NCI-H2196 (cell line): Measurements from ENCODE around the gene FGF21.
A peak's percentile ranks its signal among the peaks of the same experiment; 100 is the strongest.
"Not testable (repeated sequence)": the region's sequence is repeated elsewhere in the genome, so short reads cannot be mapped to it uniquely, and the experiment has no call there.

Experiments
- DNase-seq: peaks from one replicate; lab custom pipeline; 2025; ENCODE audit not compliant: unreplicated experiment; lab: John Stamatoyannopoulos, UW

The FGF21 gene, protein sequence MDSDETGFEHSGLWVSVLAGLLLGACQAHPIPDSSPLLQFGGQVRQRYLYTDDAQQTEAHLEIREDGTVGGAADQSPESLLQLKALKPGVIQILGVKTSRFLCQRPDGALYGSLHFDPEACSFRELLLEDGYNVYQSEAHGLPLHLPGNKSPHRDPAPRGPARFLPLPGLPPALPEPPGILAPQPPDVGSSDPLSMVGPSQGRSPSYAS

DNA sequence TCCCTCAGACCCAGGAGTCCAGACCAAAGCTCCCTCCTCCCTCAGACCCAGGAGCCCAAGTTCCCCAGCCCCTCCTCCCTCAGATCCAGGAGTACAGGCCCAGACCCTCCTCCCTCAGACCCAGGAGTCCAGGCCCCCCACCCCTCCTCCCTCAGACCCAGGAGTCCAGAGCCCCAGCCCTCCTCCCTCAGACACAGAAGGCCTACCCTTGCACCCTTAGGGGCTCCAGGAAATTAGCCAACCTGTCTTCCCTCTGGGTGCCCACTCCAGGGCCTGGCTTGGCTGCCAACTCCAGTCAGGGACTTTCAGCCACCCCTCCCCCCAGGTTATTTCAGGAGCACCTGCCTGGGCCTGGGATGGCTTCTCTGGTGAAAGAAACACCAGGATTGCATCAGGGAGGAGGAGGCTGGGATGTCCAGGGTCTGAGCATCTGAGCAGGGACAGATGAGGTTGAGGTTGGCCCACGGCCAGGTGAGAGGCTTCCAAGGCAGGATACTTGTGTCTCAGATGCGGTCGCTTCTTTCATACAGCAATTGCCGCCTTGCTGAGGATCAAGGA, at the start of gene FGF21:
Gene FGF21, plus strand, starts transcription at position 441 of the 558 bp plus-strand sequence. CDS start 713 bp downstream, outside the sequence.
- DNase-seq = peak; percentile 61

DNA sequence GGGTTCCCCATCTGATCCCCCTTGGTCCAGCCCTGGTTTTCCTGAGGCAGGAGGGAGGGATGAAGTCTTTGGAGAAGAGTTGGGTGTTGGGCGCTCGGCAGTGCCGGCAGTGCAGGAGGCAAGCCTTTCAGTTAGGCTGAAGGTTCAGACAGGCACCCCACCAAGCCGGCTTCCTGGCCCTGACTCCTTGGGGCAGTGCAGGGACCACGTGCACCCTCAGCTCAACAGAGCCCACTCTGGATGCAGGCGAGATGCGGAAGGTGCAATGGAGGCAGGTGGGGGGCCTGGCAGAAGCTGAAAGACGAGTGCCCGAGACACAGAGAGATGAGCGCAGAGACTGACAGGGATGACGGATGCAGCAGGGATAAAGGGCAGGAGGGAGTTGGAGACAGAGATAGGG, 46.9 kb upstream of the FGF21 start:
- DNase-seq = no peak

DNA sequence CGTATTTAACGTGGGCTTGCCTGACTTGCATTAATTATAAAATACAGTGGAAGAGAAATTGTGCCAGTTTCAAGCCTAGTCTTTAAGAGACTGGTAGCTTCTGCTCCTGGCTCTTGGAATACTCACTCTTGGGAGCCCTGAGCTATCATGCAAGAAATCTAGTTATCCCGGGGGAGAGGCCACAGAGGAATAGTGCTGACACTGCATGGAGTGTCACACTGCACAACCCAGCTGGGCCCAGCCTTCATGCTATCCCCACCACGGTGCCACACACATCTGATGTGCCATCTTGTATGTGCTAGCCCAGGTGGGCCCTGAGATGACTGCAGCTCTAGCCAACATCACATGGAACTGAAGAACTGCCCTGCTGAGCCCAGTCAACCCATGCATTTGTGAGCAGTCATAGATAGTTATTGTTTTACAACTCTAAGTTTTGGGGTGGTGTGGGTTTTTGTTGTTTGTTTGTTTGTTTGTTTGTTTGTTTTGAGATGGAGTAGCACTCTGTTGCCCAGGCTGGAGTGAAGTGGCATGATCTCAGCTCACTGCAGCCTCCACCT, 44.1 kb upstream of the FGF21 start:
- no peak for DNase-seq

DNA sequence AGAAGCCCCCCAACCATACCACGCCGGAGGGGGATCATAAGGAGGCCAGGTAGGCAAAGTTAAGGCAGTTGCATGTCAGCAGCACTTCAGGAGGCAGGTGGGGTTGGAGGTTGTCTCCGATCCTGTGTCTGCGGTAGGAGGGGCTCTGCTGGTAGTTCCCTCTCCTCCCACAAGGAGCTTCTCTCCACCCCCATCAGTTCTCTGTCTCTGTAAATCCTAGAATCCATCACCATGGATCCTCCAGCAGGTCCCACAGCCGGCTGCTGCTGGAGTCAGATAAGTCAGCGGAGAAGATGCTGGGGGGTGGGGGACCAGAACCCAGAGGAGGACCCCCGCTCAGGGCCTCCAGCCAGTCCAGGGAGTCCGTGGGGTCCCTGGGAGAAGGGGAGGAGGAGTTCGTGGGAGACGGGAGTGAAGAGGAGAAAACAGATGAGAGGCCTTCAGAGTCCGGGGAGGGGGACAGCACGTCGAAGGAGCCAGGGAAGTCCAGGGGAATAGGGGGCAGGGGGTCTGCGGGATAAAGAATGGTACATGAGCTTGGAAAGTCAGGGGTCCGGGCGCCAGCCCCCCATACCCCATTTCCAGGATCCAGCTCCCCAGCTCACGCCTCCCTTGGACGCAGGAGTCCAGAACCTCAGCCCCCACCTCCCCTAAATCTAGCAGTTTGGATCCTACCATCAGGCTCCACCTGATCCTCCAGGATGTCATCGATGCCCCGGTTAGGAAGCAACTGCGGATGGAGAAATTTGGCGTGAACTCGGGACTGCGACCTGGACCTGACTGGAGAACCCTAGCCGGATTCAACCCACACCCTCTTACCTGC, 42.1 kb upstream of the FGF21 start:
- peak; percentile 19 for DNase-seq

DNA sequence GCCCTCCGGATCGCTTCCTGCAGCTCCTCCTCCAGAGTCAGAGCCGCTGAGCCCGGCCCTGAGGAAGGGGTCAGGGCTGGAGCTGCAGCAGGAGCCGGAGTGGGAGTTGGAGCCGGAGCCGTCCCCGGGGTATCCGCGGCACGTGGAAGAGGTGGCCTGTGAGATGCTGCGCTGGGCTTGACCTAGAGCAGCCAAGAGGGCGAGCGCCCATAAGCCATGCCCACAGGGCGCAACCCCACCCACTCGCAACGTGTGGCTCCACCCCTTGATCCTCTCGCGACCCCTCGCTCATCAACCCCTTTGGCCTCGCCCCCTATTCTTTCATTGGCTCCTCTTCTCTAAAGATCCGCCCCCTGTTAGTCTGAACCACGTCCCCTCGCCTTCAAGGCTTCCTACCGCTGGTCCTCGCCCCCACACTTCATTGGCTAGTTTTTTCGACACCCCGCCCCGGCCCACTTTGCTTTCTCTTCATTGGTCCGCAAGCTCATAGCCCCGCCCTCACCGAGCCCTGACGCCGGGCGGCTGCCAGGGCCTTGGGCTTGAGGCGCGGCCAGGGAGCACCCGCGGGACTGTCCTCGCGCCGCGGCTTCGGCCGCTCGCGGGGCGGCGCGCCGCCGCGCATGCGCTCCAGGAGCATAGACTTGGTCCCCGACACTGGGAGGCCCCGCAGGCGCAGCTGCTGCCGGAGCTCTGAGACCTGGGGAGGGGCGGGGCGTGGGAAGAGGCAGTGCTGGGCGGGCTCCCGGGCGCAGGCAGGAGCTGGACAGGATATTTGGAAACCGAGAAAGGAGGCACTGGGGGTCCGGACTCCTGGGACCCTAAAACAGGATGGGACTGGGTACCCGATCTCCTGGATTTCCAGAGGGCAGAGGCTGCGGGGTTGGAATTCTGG, 41.2 kb upstream of the FGF21 start:
- DNase-seq = peak; percentile 99

DNA sequence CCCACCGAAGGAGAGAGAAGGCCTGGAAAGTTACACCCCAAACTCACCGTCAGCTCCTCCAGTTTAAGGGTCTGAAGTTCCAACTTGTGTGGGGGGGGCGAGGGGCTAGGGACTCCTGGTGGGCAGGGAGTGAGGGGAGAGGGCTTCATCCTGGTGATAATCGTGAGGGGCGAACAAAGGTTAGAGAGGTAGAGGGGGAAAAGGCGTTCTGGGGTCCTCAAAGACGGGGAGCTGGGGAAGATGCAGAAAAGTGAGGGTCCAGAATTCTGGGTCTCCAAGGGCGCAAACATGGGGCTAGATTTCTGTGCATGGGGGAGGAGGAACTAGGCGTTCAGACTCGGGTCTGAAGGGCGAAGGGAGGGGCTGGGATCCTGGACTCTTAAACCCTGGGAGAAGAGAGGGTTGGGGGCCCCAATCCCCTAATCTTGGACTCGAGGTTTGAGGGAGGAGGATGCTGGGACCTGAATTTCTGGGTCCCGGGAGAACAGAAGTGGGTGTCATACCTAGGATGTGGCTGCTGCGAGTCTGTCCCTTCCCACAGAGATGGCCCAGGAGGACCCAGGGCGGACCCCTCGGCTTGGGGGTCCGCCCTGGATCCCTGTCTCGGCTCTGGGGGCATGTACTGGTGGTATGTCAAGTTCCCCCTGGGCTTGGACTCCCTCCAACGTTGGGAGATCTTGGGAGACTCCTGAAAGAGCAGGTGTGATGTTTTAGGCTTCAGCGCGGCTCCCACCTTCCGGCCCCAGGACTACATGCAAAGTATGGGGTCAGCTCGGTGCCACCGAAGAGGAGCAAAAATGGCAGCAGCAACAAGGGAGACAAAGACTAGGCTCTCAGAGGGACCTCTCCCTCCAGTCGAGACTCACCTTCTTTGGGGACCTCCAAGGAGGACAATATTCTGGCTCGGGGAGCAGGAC, 40.3 kb upstream of the FGF21 start:
- no peak for DNase-seq

DNA sequence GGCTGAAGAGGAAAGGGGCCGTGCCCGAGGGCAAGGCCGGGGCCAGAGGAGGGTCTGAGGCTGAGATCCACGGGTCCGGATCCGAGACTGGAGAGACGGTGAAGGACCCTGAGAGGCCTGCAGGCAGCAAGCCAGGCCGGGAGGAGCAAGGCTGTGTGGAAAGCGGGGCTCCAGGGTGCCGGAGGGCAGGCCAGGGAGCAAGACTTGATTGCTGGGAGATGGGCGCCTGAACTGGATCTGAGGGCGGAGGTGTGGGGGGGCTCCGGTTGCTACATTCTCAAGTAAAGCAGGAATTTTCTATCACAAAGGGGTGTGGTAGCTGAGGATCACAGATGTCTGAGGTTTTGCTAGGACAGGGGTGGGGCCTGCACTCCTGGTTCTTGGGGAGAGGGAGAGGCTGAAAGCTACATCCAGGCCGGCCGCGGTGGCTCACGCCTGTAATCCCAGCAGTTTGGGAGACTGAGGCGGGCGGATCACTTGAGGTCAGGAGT, 39.6 kb upstream of the FGF21 start:
- DNase-seq = no peak

DNA sequence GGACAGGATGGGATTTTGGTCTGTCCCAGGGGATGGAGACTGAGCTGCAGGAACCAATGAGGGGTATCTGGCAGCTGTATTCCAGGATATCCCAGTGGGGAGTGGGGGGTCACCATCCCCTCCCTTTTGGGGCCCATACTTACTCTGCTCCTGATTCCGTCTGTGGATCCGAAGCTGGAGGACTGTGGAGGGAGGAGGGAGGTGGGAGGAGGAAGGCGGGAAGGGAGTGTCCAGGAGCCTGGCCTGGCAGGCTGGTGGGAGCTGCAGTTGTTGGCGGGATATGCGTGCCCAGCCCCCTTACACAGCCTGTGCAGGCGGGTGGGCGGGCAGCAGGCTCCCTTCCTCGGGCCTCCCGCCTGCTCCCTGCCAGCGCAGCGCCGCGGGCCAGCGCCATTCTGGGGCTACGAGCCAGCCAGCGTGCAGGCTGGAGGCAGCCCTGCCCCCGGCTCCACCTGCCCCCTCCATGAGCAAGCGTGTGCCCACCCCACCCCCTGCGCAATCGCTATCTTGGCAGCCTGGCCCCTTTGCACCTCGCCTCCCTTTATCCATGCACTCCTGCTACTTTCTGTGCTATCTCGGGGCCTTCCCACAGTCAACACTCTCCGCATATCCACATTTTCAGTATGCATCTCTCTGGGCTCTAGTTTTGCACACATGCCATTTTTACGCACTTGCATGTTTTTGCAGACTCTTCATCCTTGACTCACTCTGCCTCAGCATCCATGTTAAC, 38.6 kb upstream of the FGF21 start:
- DNase-seq = peak; percentile 44

DNA sequence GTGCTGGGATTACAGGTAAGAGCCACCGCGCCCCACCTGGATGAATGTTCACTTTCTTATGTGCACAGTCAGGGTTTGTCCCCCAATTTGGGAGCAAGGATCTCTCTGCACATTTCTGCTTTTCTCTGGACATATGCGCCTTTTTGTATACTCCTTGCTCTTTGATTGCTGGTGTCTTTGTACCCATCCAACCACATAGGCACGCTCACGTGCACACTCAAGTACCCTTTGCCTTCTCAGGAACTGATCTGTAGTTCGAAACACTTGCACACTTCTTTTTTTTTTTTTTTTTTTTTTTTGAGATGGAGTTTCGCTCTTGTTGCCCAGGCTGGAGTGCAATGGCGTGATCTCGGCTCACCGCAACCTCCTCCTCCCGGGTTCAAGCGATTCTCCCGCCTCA, 37.2 kb upstream of the FGF21 start:
- DNase-seq = not testable (repeated sequence)

DNA sequence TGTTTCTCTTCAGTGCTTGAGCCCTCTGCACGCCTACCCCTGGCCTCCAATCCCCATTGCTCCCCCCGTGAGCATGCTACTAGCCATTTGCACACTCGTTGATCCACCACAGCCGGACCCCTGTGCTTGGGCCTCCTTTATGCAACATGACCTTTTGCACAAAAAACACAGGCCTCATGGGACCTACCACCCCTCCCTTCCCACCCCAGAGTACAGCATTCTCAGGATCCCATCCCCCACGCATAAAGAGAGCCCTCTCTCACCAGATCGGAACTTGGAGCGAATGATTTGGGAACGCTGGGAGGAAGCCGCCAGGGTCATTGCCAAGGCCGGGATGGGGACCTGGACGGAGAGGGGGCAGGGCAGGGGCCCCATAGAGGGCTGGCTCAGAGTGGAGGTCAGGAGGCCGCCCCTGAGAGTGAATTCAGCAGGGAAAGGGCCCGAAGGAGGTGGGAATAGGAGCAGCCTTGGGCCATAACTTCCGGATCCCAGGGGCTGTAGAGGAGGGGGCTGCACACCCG, 36.6 kb upstream of the FGF21 start:
- no peak for DNase-seq

DNA sequence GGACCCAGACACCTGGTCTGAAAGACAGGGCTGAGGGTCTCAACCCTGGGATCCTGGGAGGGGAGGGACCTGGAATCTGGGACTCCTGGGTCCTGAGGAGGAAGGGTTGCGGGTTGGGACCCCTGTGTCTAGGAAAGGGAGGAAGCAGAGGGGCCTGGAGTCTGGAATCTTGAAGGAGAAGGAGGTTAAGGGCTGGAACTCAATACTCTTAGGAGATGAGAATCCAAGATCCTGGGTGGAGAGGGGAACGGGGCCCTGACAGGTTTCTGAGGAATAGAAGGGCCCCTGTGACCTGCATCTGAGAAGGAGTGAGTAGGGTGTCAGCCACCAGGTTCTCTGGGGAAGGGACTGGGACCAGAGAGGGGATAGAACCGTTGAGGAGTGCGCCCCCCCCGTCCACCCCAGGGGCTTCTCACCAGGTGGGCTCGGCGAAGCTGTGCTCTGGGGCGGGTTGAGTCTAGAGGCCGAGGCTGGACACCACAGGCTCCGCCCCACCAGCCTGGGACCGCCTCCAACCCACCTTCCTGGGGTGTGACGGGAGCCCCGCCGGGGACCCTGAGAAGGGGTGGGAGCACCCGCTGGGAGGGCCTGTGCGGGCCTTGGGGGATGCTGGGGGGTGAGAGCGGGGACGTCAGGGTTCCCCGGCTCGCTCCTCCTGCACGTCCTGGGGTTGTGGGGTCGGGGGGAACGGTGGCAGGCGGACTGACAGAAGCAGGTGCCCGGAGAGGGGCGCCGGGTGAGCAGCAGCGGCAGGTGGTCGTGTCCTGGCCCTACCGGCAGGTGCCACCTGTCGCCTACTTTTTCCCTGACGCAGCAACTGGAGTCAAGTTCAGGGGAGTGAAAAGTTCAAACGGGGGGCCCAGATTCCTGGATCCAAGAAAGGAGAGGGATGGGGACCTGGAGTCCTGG, 35.8 kb upstream of the FGF21 start, which contains the start of gene MAMSTR:
Gene MAMSTR, minus strand, starts transcription at position 463 of the 909 bp plus-strand sequence. CDS start 694 bp downstream, outside the sequence.
- no peak for DNase-seq

DNA sequence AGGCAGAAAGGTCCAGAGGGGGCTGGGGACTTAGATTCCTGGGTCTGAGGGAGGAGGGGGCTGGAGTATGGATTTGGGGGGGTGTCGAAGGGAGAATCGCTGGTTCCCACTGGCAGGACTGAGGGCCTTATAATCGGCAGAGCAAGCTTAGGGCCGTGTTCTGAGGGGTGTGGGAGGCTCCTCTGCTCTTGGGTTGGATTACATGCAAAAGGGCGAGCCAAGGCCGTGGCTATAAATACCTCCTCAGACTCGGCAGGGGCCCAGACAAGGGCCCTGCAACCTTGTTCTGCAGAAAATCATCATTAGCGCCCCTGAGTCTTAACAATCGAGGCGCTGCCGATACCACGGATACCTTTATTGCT, 35.1 kb upstream of the FGF21 start:
- no peak for DNase-seq

DNA sequence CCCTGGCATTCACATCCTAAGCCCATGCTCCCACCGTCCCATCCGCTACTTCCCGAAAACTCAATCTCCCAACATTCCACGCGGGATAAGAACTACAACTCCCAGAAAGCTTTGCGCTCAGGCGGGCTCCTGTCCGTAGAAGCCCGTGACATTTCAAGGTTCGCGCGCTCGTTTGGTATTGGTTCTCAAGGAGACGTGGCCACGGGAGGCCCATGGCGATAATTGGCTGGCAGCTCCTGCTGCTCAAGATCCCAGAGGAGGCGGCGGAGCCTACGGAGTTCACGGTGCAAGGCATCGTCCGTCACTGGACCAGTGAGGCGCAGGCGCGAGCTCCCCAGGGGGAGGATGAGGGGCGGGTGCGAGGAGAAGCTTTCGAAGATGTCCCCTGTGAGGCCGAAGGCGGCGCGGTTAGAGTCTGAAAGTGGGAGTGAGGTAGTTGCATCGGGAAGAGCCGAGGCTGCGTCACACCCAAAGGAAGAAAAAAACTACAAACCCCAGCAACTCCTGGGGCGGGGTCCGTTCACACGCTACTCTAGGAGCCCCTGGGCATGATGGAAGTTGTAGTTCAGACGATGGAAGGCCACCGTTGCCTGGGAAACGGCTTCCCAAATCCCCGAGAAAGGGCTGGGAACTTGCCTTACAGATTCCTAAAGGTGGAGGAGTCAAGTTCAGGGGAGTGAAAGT, 34.6 kb upstream of the FGF21 start:
- peak; percentile 98 for DNase-seq

DNA sequence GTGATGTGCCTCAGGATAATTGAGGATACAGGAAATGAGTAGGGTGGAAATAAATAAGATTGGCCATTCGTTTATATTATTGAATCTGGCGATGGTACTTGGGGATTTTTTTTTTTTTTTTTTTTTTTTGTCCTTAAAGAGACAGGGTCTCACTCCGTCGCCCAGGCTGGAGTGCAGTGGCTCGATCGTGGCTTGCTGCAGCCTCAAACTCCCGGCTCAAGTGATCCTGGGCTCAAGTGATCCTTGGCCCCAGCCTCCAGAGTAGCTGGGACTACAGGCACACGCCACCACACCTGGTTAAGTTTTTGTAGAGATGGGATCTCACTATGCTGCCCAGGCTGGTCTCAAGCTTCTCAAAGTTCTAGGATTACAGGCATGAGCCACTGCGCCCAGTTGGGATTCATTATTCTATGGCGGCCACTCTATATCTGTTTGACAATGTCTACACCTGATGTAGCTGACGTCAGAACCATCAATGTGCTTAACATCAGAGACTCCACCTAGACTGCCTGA, 33.1 kb upstream of the FGF21 start:
- DNase-seq = no peak

DNA sequence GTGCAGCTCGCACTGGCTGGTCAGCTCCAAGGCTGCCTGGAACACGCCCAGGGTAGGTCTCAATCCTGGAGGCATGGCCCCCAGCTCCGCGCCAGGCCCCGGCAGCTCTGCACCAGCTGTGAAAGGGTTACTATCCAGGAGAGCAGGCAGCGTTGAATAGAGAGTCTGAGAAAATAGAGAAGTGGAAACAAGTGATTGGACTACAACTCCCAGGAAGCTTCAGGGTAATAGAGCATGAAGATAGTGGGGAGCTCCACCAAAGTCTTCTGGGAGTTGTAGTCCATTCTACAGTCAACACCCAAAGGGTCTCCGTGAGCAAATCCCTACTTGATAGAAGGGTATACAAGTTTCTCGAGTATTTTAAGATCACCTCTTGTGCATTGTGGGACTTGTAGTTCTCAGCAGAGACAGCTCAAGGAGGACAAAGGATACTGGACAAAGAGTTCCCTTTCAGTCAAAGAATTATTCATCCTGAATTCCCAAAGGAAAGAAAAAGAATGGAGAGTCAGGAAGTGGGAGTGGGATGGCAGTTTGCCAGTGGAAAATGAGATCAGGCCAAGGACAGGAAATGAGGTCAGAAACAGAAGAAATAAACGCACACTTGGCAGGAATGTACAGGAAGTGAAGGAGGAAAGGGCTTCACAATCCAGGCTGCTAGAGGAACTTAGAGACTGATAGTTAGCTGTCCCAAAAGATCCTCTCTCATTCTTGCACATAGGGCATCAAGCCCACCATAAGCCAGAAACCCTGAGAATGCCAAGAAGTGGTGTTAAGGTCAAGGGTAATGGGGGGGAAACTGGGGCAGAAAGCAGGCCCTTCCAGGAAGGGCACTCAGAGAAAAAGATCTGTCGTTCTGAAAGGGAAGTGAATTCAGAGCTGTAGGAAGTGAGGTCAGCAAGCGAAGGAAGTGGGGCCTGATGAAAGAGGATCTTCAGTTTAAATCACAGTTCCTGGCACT, 30.2 kb upstream of the FGF21 start:
- peak; percentile 74 for DNase-seq

DNA sequence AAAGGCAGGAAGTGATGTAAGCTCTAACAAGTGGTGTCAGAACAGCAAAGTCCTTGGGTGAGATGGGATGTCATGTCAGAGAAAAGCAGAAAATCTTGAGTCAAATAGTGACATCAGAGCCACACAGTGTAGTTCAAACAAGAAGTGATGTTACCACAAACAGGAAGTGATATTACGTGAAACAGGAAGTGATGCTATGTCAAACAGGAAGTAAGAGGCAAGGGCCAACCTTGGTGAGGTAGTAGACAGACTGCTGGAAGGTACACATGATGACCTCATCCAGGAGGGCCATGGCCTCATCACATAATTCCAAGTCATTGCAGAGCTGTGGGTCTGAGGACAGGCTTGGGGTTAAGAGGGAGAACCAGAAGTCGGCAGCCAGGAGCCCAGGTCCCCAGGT, 28.8 kb upstream of the FGF21 start:
- no peak for DNase-seq
